DND-41 (cell line): ENCODE measurements around the gene ALCAM.

Experiments used
- CTCF ChIP-seq: IDR thresholded peaks from 2 replicates; pipeline ENCODE4 v1.5.1; 2012; ENCODE audit warnings: borderline replicate concordance, low read length, moderate library complexity, mild to moderate bottlenecking; ENCODE audit not compliant: poor library complexity, severe bottlenecking; ENCODE audit errors: extremely low read depth
- EZH2 ChIP-seq: IDR thresholded peaks from 3 replicates; pipeline ENCODE4 v1.6.1; 2012; ENCODE audit warnings: borderline replicate concordance, low read depth, mild to moderate bottlenecking, moderate library complexity, low read length, inconsistent platforms; ENCODE audit not compliant: severe bottlenecking

GRCh38 chr3:105561876-105562275, 195.2 kb downstream of the ALCAM start:
- TF ChIP-seq CTCF (no peak), EZH2 (no peak)
